ENCODE measurements around the gene ZNF296. TPM values are rescaled to one million over a fixed set of nuclear protein-coding genes. Genes with fewer than 3 reads are reported as not detected.

The ZNF296 gene
- total and polyA plus RNA-seq, 7 experiments from 2014 or later = 0.57 to 3.6 (median 1.2) TPM

DNA sequence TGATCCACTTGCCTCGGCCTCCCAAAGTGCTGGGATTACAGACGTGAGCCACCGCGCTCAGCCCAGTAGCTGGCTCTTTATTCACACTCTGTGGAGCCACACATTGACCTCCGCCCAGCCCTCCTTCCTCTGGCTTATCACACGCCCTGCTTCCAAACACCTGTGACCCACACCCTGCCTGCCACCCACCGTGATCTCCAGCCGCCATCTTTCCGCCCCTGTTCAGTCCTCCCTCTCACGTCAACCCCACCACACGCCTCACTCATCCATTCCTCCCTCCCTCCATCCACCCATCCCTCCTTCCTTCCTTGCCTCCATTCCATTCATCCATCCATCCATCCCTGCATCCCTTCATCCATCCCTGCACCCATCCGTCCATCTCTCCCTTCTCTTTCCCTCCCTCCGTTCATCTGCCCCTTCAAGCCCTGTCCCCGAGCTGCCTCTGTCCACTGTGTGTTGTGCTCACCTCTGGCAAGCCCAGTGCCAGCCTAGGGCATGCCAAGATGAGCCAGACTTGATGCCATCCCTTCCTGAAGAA is 17.6 kb downstream of the ZNF296 start:
- ATAC-seq (no peak), DNase-seq (no peak)
- peaks cover 0 to 2% (median 0%) of the 10 kb centered on the region in 11 donors for H3K9me3 Mint-ChIP-seq
- Histone ChIP-seq H3K9me3 (ENCODE audit: control insufficient read depth in 2 of 3, low read length in 3 of 3) (no peaks in the 10 kb centered on the region), H3K27me3 (ENCODE audit: control insufficient read depth in 2 of 2, insufficient read depth in 2 of 2, low read length in 2 of 2) (no peaks in the 10 kb centered on the region), H3K4me1 (ENCODE audit: control insufficient read depth in 2 of 2, insufficient read depth in 2 of 2, low read length in 2 of 2) (no peaks in the 10 kb centered on the region), H3K36me3 (ENCODE audit: control insufficient read depth in 2 of 3, insufficient read depth in 3 of 3, low read length in 3 of 3) (peaks cover 0 to 95% (median 40%) of the 10 kb centered on the region in 3 experiments), H3K27ac (ENCODE audit: low read depth, low read length) (no peak overlapping the region), H3K4me3 (ENCODE audit: low read length) (no peak overlapping the region)
- POLR2A ChIA-PET = no interaction called here
- H3K4me1 Mint-ChIP-seq = peaks cover 0 to 15% (median 3%) of the 10 kb centered on the region in 7 donors
- peaks cover 3 to 39% (median 5%) of the 10 kb centered on the region in 5 donors for H3K36me3 Mint-ChIP-seq
- H3K27me3 Mint-ChIP-seq = no peaks in the 10 kb centered on the region
- H3K4me3 Mint-ChIP-seq = no peak overlapping the region
- peak overlapping the region in 2 of 9 donors; percentile 38 to 75 for H3K27ac Mint-ChIP-seq
- intact Hi-C loops (cut with micrococcal nuclease) = loop anchor here (1.0 kb wide), 6 partner anchors 18 to 155 kb away; partner anchors contain the start of genes CLASRP (in 1 of the 2) and ZNF296 (in 1 of the 2)
- CTCF ChIA-PET = interaction anchor here (1.1 to 1.4 kb wide), 3 partner anchors 14 to 30 kb away, joined by 4 to 8 read pairs (median 4); partner anchors contain the start of gene CLASRP

DNA sequence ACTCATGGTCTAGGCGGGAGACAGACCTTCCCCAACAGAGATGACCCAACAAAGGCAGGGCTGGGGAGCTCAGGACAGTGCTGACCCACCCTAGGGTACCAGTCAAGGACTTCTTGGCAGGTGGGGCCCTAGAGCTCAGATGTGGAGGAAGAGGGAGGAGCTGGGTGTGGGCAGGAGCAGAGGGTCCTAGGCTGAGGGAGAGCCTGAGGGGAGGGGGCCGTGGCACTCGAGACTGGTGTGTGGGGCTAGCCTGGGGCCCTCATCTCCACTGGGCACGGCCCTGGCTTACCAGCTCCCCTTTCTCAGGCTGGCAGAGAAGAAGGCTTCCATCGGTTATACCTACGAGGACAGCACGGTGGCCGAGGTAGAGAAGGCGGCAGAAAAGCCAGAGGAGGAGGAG is 18.8 kb downstream of the ZNF296 start:
- intact Hi-C loops (cut with micrococcal nuclease) = no loop called here
- no peaks in the 10 kb centered on the region for H3K9me3 ChIP-seq (ENCODE audit: control insufficient read depth in 2 of 3, low read length in 3 of 3)
- Mint-ChIP-seq H3K36me3 (peaks cover 0 to 37% (median 5%) of the 10 kb centered on the region in 5 donors), H3K27ac (no peak overlapping the region), H3K9me3 (peaks cover 0 to 2% (median 0%) of the 10 kb centered on the region in 11 donors), H3K4me1 (peaks cover 0 to 15% (median 3%) of the 10 kb centered on the region in 7 donors), H3K4me3 (no peak overlapping the region), H3K27me3 (no peaks in the 10 kb centered on the region)
- H3K4me3 ChIP-seq (ENCODE audit: low read length) = no peak overlapping the region
- no peak for DNase-seq
- no peak for ATAC-seq
- POLR2A ChIA-PET = interaction anchor here (0.6 kb wide), 1 partner anchor 21 kb away, joined by 3 read pairs; no protein-coding TSS in a partner anchor
- H3K36me3 ChIP-seq (ENCODE audit: control insufficient read depth in 2 of 3, insufficient read depth in 3 of 3, low read length in 3 of 3) = peaks cover 0 to 96% (median 46%) of the 10 kb centered on the region in 3 experiments
- no peaks in the 10 kb centered on the region for H3K27me3 ChIP-seq (ENCODE audit: control insufficient read depth in 2 of 2, insufficient read depth in 2 of 2, low read length in 2 of 2)
- CTCF ChIA-PET = interaction anchor here (1.1 kb wide), 1 partner anchor 67 kb away, joined by 3 read pairs; no protein-coding TSS in a partner anchor
- H3K4me1 ChIP-seq (ENCODE audit: control insufficient read depth in 2 of 2, insufficient read depth in 2 of 2, low read length in 2 of 2) = no peaks in the 10 kb centered on the region
- H3K27ac ChIP-seq (ENCODE audit: low read depth, low read length) = no peak overlapping the region

DNA sequence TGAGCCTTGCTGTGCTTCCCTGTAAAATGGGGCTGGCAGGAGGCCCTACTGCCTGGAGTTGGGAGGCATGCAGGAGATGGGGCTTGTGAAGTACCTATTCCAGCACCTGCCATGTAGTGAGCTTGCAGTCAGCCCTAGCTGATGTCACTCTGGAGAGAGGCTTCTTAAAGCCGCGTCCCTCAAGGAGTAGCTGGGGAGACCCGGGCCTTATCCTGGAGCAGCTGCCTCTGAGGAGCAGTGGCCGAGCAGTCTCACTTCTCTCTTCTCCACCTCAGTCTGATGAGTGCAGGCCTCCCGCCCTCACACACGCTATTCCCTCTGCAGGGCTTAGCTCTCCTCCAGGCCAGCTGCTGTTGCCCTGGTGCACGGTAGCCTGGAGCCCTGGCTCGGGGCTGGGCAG is 19.4 kb downstream of the ZNF296 start:
- ChIA-PET CTCF (interaction anchor here (0.6 to 1.1 kb wide), 2 partner anchors 68 to 430 kb away, joined by 3 read pairs; no protein-coding TSS in a partner anchor), POLR2A (interaction anchor here (0.6 kb wide), 1 partner anchor 20 kb away, joined by 3 read pairs; no protein-coding TSS in a partner anchor)
- Mint-ChIP-seq H3K9me3 (peaks cover 0 to 2% (median 0%) of the 10 kb centered on the region in 11 donors), H3K4me1 (peaks cover 0 to 21% (median 7%) of the 10 kb centered on the region in 7 donors), H3K27me3 (no peaks in the 10 kb centered on the region), H3K4me3 (no peak overlapping the region), H3K36me3 (peaks cover 0 to 40% (median 5%) of the 10 kb centered on the region in 5 donors), H3K27ac (no peak overlapping the region)
- ATAC-seq (no peak), DNase-seq (no peak)
- H3K4me3 ChIP-seq (ENCODE audit: low read length) = no peak overlapping the region
- no peak overlapping the region for H3K27ac ChIP-seq (ENCODE audit: low read depth, low read length)
- intact Hi-C loops (cut with micrococcal nuclease) = no loop called here
- no peaks in the 10 kb centered on the region for H3K9me3 ChIP-seq (ENCODE audit: control insufficient read depth in 2 of 3, low read length in 3 of 3)
- no peaks in the 10 kb centered on the region for H3K27me3 ChIP-seq (ENCODE audit: control insufficient read depth in 2 of 2, insufficient read depth in 2 of 2, low read length in 2 of 2)
- no peaks in the 10 kb centered on the region for H3K4me1 ChIP-seq (ENCODE audit: control insufficient read depth in 2 of 2, insufficient read depth in 2 of 2, low read length in 2 of 2)
- peaks cover 0 to 98% (median 42%) of the 10 kb centered on the region in 3 experiments for H3K36me3 ChIP-seq (ENCODE audit: control insufficient read depth in 2 of 3, insufficient read depth in 3 of 3, low read length in 3 of 3)

DNA sequence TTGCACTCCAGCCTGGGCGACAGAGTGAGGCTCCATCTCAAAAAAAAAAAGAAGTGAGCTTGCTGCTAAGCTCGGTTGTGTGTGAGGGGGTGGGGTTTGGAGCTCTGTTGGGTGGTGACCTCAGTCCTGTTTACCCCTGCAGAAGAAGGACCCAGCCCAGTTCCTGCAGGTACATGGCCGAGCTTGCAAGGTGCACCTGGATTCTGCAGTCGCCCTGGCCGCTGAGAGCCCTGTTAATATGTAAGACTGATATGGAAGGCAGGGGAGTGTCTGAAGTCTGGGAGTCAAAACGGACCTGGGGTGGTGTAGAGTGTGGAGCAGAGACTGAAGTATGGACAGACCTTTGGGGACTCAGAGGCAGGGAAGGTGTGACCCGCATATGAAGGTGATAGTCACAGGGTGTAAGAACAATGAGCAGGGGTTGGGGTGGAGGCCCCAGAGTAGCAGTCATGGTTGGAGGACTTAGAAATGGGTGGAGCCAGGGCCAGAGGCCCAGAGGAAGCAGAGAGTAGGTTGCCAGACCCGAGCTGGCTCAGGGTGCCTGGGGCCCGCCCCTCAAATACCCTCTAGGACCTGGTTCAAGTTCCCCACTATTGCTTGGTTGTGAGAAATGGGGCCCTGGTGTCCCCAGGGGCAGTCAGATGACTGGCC is 24.2 kb downstream of the ZNF296 start:
- Histone ChIP-seq H3K9me3 (ENCODE audit: control insufficient read depth in 2 of 3, low read length in 3 of 3) (no peaks in the 10 kb centered on the region), H3K4me1 (ENCODE audit: control insufficient read depth in 2 of 2, insufficient read depth in 2 of 2, low read length in 2 of 2) (peaks cover 3 to 4% of the 10 kb centered on the region in 2 donors), H3K27ac (ENCODE audit: low read depth, low read length) (no peak overlapping the region), H3K36me3 (ENCODE audit: control insufficient read depth in 2 of 3, insufficient read depth in 3 of 3, low read length in 3 of 3) (peaks cover 0 to 60% (median 19%) of the 10 kb centered on the region in 3 experiments), H3K27me3 (ENCODE audit: control insufficient read depth in 2 of 2, insufficient read depth in 2 of 2, low read length in 2 of 2) (no peaks in the 10 kb centered on the region), H3K4me3 (ENCODE audit: low read length) (no peak overlapping the region)
- Mint-ChIP-seq H3K9me3 (no peaks in the 10 kb centered on the region), H3K4me3 (no peak overlapping the region), H3K27me3 (no peaks in the 10 kb centered on the region), H3K27ac (peak overlapping the region in 4 of 9 donors; percentile 2 to 63 (median 18)), H3K4me1 (peaks cover 18 to 34% (median 22%) of the 10 kb centered on the region in 7 donors), H3K36me3 (peaks cover 0 to 18% (median 0%) of the 10 kb centered on the region in 5 donors)
- intact Hi-C loops (cut with micrococcal nuclease) = no loop called here
- CTCF ChIA-PET = no interaction called here
- ATAC-seq (peak; percentile 55), DNase-seq (no peak)
- POLR2A ChIA-PET = no interaction called here

DNA sequence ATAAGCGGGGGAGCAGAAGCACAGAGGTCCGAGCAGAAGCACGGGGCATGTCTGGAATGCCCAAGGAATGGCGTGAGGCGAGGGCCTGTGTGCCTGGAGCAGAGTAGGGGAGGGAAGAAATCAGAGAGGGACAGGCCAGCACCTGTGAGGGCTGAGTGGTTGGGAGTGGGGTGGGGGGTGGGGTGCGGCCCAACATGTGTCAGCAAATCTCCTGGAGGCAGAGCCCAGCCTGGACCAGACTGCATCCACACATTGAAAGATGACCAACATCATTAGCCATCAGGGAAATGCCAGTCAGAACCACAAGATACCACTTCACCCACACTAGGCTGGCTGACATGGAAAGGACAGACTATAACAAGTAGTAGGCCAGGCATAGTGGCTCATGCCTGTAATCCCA is 26.2 kb downstream of the ZNF296 start:
- H3K4me1 ChIP-seq (ENCODE audit: control insufficient read depth in 2 of 2, insufficient read depth in 2 of 2, low read length in 2 of 2) = peaks cover 3 to 12% of the 10 kb centered on the region in 2 donors
- intact Hi-C loops (cut with micrococcal nuclease) = no loop called here
- Mint-ChIP-seq H3K27ac (peak overlapping the region in 4 of 9 donors; percentile 10 to 74 (median 51)), H3K27me3 (no peaks in the 10 kb centered on the region), H3K4me3 (no peak overlapping the region), H3K36me3 (peaks cover 0 to 23% (median 3%) of the 10 kb centered on the region in 5 donors), H3K9me3 (no peaks in the 10 kb centered on the region), H3K4me1 (peaks cover 36 to 45% (median 42%) of the 10 kb centered on the region in 7 donors)
- DNase-seq (no peak), ATAC-seq (no peak)
- no peak overlapping the region for H3K27ac ChIP-seq (ENCODE audit: low read depth, low read length)
- CTCF ChIA-PET = no interaction called here
- H3K36me3 ChIP-seq (ENCODE audit: control insufficient read depth in 2 of 3, insufficient read depth in 3 of 3, low read length in 3 of 3) = peaks cover 0 to 60% (median 18%) of the 10 kb centered on the region in 3 experiments
- POLR2A ChIA-PET = no interaction called here
- no peak overlapping the region for H3K4me3 ChIP-seq (ENCODE audit: low read length)
- no peaks in the 10 kb centered on the region for H3K27me3 ChIP-seq (ENCODE audit: control insufficient read depth in 2 of 2, insufficient read depth in 2 of 2, low read length in 2 of 2)
- H3K9me3 ChIP-seq (ENCODE audit: control insufficient read depth in 2 of 3, low read length in 3 of 3) = no peaks in the 10 kb centered on the region

DNA sequence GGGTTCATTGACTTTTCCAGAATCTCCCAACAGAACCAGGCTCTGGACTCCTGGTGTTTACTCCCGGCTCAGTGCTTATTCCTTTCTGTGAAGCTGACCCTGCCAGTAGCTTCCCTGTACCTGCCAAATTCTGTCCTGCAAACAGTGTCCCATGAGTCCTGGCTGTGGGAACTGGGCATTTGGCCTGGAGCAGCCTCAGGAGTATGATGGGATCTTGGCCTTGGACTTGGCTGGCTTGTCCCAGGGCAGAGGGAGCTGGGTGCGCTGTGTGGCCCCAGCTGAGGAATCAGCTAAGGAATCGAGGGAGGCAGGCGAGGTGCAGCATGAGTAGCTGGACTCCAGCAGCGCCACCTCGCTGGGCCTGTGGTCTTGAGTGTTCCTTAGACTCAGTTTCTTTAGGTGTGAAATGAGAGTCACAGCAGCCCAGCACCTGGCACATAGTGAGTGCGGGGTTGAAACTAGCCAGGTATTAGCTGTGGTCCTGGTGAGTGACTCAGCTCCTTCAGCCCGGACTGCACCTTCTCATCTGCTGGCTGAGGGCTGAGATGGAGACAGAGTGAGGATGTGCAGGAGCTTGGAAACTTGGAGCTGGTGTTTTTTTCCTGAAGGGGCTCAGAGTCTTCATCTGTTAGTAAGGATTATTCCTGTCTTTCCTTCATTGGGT is 27.1 kb downstream of the ZNF296 start:
- Mint-ChIP-seq H3K27me3 (no peaks in the 10 kb centered on the region), H3K4me1 (peaks cover 39 to 50% (median 43%) of the 10 kb centered on the region in 7 donors), H3K27ac (peak overlapping the region in 6 of 9 donors; percentile 7 to 64 (median 18)), H3K9me3 (no peaks in the 10 kb centered on the region), H3K36me3 (peaks cover 0 to 21% (median 3%) of the 10 kb centered on the region in 5 donors), H3K4me3 (no peak overlapping the region)
- DNase-seq = no peak
- no peak overlapping the region for H3K4me3 ChIP-seq (ENCODE audit: low read length)
- H3K9me3 ChIP-seq (ENCODE audit: control insufficient read depth in 2 of 3, low read length in 3 of 3) = no peaks in the 10 kb centered on the region
- no peak overlapping the region for H3K27ac ChIP-seq (ENCODE audit: low read depth, low read length)
- ChIA-PET POLR2A (interaction anchor here (0.6 kb wide), 1 partner anchor 11 kb away, joined by 3 read pairs; no protein-coding TSS in a partner anchor), CTCF (no interaction called here)
- peaks cover 0 to 60% (median 18%) of the 10 kb centered on the region in 3 experiments for H3K36me3 ChIP-seq (ENCODE audit: control insufficient read depth in 2 of 3, insufficient read depth in 3 of 3, low read length in 3 of 3)
- no peaks in the 10 kb centered on the region for H3K27me3 ChIP-seq (ENCODE audit: control insufficient read depth in 2 of 2, insufficient read depth in 2 of 2, low read length in 2 of 2)
- no peak for ATAC-seq
- intact Hi-C loops (cut with micrococcal nuclease) = no loop called here
- peaks cover 3 to 12% of the 10 kb centered on the region in 2 donors for H3K4me1 ChIP-seq (ENCODE audit: control insufficient read depth in 2 of 2, insufficient read depth in 2 of 2, low read length in 2 of 2)

Measured in naive thymus-derived CD4-positive, alpha-beta T cell (primary cell).